ENCODE results near the gene TMEM187.
A peak's percentile ranks its signal among the peaks of the same experiment; 100 is the strongest.

The TMEM187 gene

GRCh38 chrX:154013614-154014360 lies 41.2 kb downstream of the TMEM187 start:
- H3K4me3 ChIP-seq (ENCODE audit: low read depth, low read length), result no peak overlapping the region
- peak; percentile 94 for TF ChIP-seq CTCF (IDR thresholded peaks at IDR 0.05; ENCODE audit: borderline replicate concordance, insufficient read depth, low read depth, low read length)

- no peak overlapping the region for H3K4me3 ChIP-seq (ENCODE audit: low read depth, low read length)
- TF ChIP-seq CTCF (IDR thresholded peaks at IDR 0.05; ENCODE audit: borderline replicate concordance, insufficient read depth, low read depth, low read length), result no peak
Measured at GRCh38 chrX:154014429-154015380, 42.2 kb downstream of the TMEM187 start.

GRCh38 chrX:154015581-154016264 lies 43.2 kb downstream of the TMEM187 start:
- TF ChIP-seq CTCF (IDR thresholded peaks at IDR 0.05; ENCODE audit: borderline replicate concordance, insufficient read depth, low read depth, low read length), result no peak
- H3K4me3 ChIP-seq (ENCODE audit: low read depth, low read length), result no peak overlapping the region

- no peak for TF ChIP-seq CTCF (IDR thresholded peaks at IDR 0.05; ENCODE audit: borderline replicate concordance, insufficient read depth, low read depth, low read length)
- no peak overlapping the region for H3K4me3 ChIP-seq (ENCODE audit: low read depth, low read length)
Measured at GRCh38 chrX:154016366-154017076, 44.0 kb downstream of the TMEM187 start.

- peak overlapping the region; percentile 62 for H3K4me3 ChIP-seq (ENCODE audit: low read depth, low read length)
- no peak for TF ChIP-seq CTCF (IDR thresholded peaks at IDR 0.05; ENCODE audit: borderline replicate concordance, insufficient read depth, low read depth, low read length)
Measured at GRCh38 chrX:154017766-154018517, 45.4 kb downstream of the TMEM187 start.

GRCh38 chrX:154018518-154019060 lies 46.0 kb downstream of the TMEM187 start:
- peak overlapping the region; percentile 62 for H3K4me3 ChIP-seq (ENCODE audit: low read depth, low read length)
- TF ChIP-seq CTCF (IDR thresholded peaks at IDR 0.05; ENCODE audit: borderline replicate concordance, insufficient read depth, low read depth, low read length), result no peak

Data from GM12875 (cell line).